ENCODE measurements around the gene MTPN. TPM values are rescaled to one million over a fixed set of nuclear protein-coding genes. Genes with fewer than 3 reads are reported as not detected.

MTPN gene
- total RNA-seq, 1 donor from 2014 or later, result 120 TPM

DNA sequence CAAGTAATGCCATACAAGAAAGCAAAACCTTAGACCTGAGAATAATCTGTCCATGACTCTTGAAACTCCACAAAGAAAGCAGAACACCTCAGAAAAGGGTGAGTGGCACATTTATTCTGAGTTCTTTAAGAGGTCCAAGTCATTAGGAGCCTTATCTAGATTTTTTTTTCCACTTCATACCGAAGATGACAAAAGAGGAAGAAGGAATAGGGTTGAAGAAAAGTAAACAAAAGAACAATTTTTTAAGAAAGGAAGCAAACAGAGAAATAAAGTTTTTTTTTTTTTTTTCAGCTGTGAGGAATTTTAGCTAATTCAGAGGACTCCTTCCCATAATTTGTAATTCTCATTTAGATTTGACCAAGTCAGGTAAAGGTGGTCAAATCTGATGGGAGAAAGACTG lies 13.1 kb upstream of the MTPN start:
- no peak for DNase-seq (ENCODE audit: low read depth)
- no peak overlapping the region for H3K4me3 ChIP-seq (ENCODE audit: low read depth, low read length)
- TF ChIP-seq, protein P1, sequence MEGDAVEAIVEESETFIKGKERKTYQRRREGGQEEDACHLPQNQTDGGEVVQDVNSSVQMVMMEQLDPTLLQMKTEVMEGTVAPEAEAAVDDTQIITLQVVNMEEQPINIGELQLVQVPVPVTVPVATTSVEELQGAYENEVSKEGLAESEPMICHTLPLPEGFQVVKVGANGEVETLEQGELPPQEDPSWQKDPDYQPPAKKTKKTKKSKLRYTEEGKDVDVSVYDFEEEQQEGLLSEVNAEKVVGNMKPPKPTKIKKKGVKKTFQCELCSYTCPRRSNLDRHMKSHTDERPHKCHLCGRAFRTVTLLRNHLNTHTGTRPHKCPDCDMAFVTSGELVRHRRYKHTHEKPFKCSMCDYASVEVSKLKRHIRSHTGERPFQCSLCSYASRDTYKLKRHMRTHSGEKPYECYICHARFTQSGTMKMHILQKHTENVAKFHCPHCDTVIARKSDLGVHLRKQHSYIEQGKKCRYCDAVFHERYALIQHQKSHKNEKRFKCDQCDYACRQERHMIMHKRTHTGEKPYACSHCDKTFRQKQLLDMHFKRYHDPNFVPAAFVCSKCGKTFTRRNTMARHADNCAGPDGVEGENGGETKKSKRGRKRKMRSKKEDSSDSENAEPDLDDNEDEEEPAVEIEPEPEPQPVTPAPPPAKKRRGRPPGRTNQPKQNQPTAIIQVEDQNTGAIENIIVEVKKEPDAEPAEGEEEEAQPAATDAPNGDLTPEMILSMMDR (conservative IDR thresholded peaks at IDR 0.05; ENCODE audit: low read depth, low read length), result no peak

DNA sequence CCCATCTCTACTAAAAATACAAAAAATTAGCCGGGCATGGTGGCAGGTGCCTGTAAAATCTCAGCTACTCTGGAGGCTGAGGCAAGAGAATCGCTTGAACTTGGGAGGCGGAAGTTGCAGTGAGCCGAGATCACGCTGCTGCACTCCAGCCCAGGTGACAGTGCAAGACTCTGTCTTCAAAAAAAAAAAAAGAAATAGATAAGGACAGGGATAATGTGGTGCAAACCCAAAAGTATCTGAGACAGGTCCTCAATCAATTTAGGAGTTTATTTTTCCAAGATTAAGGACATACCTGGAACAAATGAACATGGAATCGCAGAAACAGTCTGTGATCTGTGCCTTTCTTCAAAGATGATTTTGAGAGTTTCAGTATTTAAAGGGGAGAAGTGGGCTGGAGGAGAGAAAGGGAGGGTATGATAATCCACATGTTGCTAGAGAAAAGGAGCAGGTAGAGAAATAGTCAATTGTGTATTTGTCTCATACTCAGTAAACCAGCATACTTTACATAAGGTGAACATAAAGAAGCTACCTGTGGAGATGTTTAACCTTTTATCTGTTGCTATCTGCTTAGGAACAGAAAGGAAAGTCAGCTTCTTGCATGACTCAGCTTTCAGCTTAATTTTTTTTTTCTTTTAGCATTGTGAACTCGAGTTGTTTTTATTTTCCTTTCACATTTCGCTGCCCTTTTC lies 4.9 kb upstream of the MTPN start:
- TF ChIP-seq, protein P1 (conservative IDR thresholded peaks at IDR 0.05; ENCODE audit: low read depth, low read length), result no peak
- H3K4me3 ChIP-seq (ENCODE audit: low read depth, low read length), result no peak overlapping the region
- DNase-seq (ENCODE audit: low read depth), result no peak

DNA sequence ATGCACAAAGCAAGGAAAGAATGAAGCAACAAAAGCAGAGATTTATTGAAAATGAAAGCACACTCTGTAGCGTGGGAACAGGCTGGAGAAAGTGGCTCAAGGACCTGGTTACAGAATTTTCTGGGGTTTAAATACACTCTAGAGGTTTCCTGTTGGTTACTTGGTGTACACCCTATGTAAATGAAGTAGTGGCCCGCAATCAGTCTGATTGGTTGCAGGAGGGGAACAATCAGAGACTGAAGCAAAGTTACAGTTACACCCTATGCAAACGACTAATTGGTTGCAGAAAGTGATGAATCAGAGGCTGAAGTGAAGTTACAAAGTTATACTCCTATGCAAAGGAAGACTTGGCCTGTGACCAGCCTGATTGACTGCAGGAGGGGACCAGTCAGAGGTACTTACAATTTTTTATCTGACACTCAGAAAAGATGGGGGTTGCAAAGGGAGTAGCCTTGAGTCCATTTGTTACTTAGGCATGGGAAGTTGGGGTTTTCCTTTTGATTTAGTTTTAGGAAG lies 3.6 kb upstream of the MTPN start:
- TF ChIP-seq, protein P1 (conservative IDR thresholded peaks at IDR 0.05; ENCODE audit: low read depth, low read length), result no peak
- no peak overlapping the region for H3K4me3 ChIP-seq (ENCODE audit: low read depth, low read length)
- DNase-seq (ENCODE audit: low read depth), result no peak

DNA sequence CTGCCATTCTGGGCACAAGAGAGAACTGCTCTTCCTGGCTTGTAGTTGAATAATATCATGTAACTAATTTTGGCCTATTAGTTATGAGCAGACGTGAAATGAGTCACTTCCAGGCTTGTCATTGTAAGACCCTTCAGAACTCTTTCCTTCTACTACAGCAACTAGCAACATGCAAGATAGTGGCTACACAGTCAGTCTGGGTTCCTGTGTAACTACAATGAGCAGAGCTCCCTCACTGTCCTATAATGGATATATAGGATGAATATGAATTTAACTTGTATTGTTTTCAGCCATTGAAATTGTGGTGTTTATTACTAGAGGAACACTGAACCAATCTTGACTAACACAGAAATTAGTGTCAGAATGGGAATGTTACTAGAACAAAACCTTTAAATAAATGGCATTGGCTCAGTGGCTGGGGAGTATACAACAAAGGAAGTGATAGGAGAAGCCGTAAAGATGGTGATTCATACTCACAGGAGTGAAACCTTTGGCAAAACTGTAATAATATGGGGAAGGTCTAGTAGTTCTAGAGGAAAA lies 2.9 kb upstream of the MTPN start:
- H3K4me3 ChIP-seq (ENCODE audit: low read depth, low read length), result no peak overlapping the region
- TF ChIP-seq, protein P1 (conservative IDR thresholded peaks at IDR 0.05; ENCODE audit: low read depth, low read length), result no peak
- no peak for DNase-seq (ENCODE audit: low read depth)

DNA sequence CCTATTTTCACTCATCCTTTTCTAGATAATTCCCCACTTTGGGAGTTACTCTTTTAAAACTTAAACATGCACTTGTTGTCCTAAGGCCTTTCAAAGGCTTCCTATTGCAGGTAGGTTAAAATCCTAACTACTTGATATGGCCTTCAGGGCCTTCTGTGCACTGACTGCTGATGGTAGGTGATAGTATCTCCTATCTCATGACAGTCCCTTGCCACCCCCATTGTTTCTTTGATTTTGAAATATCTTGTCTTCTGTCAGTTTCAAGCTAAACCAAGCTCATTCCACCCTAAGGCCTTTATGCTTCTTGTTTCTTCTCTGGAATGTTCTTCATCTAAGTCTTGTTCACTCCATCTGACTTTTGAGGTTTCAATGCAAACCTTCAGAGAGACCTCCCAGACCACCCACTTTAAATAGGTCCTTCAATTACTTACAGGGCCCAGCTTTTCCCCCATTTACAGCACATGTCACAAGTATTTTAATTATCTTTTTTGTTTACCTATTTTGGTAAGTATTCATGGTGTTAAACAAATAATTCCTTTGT lies 2.4 kb upstream of the MTPN start:
- TF ChIP-seq, protein P1 (conservative IDR thresholded peaks at IDR 0.05; ENCODE audit: low read depth, low read length), result no peak
- H3K4me3 ChIP-seq (ENCODE audit: low read depth, low read length), result no peak overlapping the region
- DNase-seq (ENCODE audit: low read depth), result no peak

DNA sequence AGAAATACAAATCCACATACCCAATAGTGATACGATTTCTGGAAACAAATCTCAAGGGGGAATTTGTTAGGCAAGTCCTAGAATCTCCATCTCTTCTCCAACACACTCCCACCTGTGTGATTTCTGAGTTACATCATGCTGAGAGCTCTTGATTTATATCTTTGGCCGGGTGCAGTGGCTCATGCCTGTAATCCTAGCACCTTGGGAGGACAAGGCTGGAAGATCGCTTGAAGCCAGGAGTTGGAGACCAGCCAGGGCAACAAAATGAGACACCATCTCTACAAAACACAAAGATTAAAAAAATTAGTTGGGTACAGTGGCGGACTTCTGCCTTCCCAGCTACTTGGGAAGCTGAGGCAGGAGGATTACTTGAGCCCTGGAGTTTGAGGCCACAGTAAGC lies 1.5 kb upstream of the MTPN start:
- H3K4me3 ChIP-seq (ENCODE audit: low read depth, low read length), result no peak overlapping the region
- no peak for DNase-seq (ENCODE audit: low read depth)
- TF ChIP-seq, protein P1 (conservative IDR thresholded peaks at IDR 0.05; ENCODE audit: low read depth, low read length), result no peak

All from epithelial cell of proximal tubule (primary cell).